MV-4-11 (cell line): Measurements from ENCODE around the gene FAT4.

Experiments
- DNase-seq: peaks from one replicate; lab custom pipeline; 2025; lab: John Stamatoyannopoulos, UW

The FAT4 gene

GRCh38 chr4:125314676-125315575 is at the start of gene FAT4:
TSS of gene FAT4 (plus strand) at chr4:125314955. CDS start at chr4:125316412, 1,457 bp downstream.
- DNase-seq: peak; percentile 0

GRCh38 chr4:125265846-125266245 is 48.9 kb upstream of the FAT4 start:
- no peak for DNase-seq

- DNase-seq: no peak
Observed at GRCh38 chr4:125266901-125267604, 47.7 kb upstream of the FAT4 start.

- DNase-seq: no peak
Observed at GRCh38 chr4:125267630-125268029, 47.1 kb upstream of the FAT4 start.

- no peak for DNase-seq
Observed at GRCh38 chr4:125268068-125268755, 46.5 kb upstream of the FAT4 start.

- no peak for DNase-seq
Observed at GRCh38 chr4:125276811-125277210, 37.9 kb upstream of the FAT4 start.

- DNase-seq: no peak
Observed at GRCh38 chr4:125277790-125278189, 37.0 kb upstream of the FAT4 start.

GRCh38 chr4:125280892-125281403 is 33.8 kb upstream of the FAT4 start:
- no peak for DNase-seq

GRCh38 chr4:125283707-125284279 is 31.0 kb upstream of the FAT4 start:
- DNase-seq: peak; percentile 6

GRCh38 chr4:125297116-125297515 is 17.6 kb upstream of the FAT4 start:
- DNase-seq: no peak

GRCh38 chr4:125303058-125303457 is 11.7 kb upstream of the FAT4 start:
- no peak for DNase-seq

- DNase-seq: no peak
Observed at GRCh38 chr4:125303821-125304220, 10.9 kb upstream of the FAT4 start.

- DNase-seq: no peak
Observed at GRCh38 chr4:125306112-125306511, 8.6 kb upstream of the FAT4 start.

GRCh38 chr4:125306533-125306932 is 8.2 kb upstream of the FAT4 start:
- DNase-seq: no peak

GRCh38 chr4:125311503-125311902 is 3.3 kb upstream of the FAT4 start:
- DNase-seq: no peak

- DNase-seq: peak; percentile 48
Observed at GRCh38 chr4:125313497-125313896, 1.3 kb upstream of the FAT4 start.

GRCh38 chr4:125313989-125314667 is 627 bp upstream of the FAT4 start:
- no peak for DNase-seq

GRCh38 chr4:125315576-125316400 is 1.0 kb downstream of the FAT4 start:
- DNase-seq: no peak

GRCh38 chr4:125316401-125316790 is 1.6 kb downstream of the FAT4 start:
- no peak for DNase-seq

GRCh38 chr4:125316791-125317524 is 2.2 kb downstream of the FAT4 start:
- DNase-seq: no peak
